GM10248 (cell line): ENCODE results near the gene VDAC1.
A peak's percentile ranks its signal among the peaks of the same experiment; 100 is the strongest.
"Not testable (repeated sequence)": the region's sequence is repeated elsewhere in the genome, so short reads cannot be mapped to it uniquely, and the experiment has no call there.

Experiments used
- CTCF ChIA-PET: fragments of 300-600 bp; sonication (Branson Sonifier 250); formaldehyde crosslinking; extraction: SDS; loops from one replicate; lab custom pipeline; 2021; ENCODE audit warnings: antibody characterized with exemption; lab: Yijun Ruan, JAX
- POLR2A ChIA-PET: fragments of 350-650 bp; sonication (Branson Sonifier 250); formaldehyde crosslinking; extraction: SDS; loops from one replicate; lab custom pipeline; 2020; ENCODE audit warnings: antibody characterized with exemption; lab: Yijun Ruan, JAX
- DNase-seq: peaks from one replicate; pipeline ENCODE4 v3.0.0; 2012; ENCODE audit errors: extremely low spot score
- CTCF ChIP-seq: IDR thresholded peaks from 2 replicates; pipeline ENCODE4 v1.5.1; 2012; ENCODE audit warnings: mild to moderate bottlenecking, low read depth; ENCODE audit errors: extremely low read depth, missing control alignments, control extremely low read depth

VDAC1 gene

GRCh38 chr5:133977161-133977787, 27.5 kb downstream of the VDAC1 start:
- peak; percentile 34 for DNase-seq
- ChIA-PET POLR2A (interaction anchor here (0.8 kb wide), 1 partner anchor 23 kb away, joined by 3 read pairs; no protein-coding TSS in a partner anchor), CTCF (interaction anchor here (0.8 to 4.0 kb wide), 11 partner anchors 7 to 222 kb away, joined by 3 to 32 read pairs (median 5); partner anchors contain the start of gene C5orf15)
- no peak for TF ChIP-seq CTCF

GRCh38 chr5:133975546-133975945, 29.2 kb downstream of the VDAC1 start:
- POLR2A ChIA-PET, DNase-seq: not testable (repeated sequence)
- CTCF ChIA-PET: interaction anchor here (1.1 to 1.5 kb wide), 3 partner anchors 30 to 125 kb away, joined by 3 read pairs; no protein-coding TSS in a partner anchor

GRCh38 chr5:133974142-133974541, 30.6 kb downstream of the VDAC1 start:
- ChIA-PET POLR2A (no interaction called here), CTCF (interaction anchor here (1.0 kb wide), 1 partner anchor 10 kb away, joined by 3 read pairs; no protein-coding TSS in a partner anchor)
- no peak for DNase-seq
- no peak for TF ChIP-seq CTCF

GRCh38 chr5:133970325-133970909, 34.4 kb downstream of the VDAC1 start:
- DNase-seq: no peak
- ChIA-PET CTCF (interaction anchor here (1.1 to 3.1 kb wide), 5 partner anchors 9 to 69 kb away, joined by 4 to 32 read pairs (median 5); no protein-coding TSS in a partner anchor), POLR2A (interaction anchor here (0.6 kb wide), 1 partner anchor 12 kb away, joined by 3 read pairs; no protein-coding TSS in a partner anchor)
- TF ChIP-seq CTCF: no peak

GRCh38 chr5:133969654-133970324, 35.0 kb downstream of the VDAC1 start:
- POLR2A ChIA-PET: interaction anchor here (0.6 kb wide), 2 partner anchors 12 to 1010 kb away, joined by 3 read pairs; no protein-coding TSS in a partner anchor
- peak; percentile 34 for DNase-seq
- no peak for TF ChIP-seq CTCF
- CTCF ChIA-PET: interaction anchor here (0.6 to 3.1 kb wide), 7 partner anchors 9 to 70 kb away, joined by 3 to 32 read pairs (median 5); no protein-coding TSS in a partner anchor

- TF ChIP-seq CTCF: no peak
- peak; percentile 92 for DNase-seq
- POLR2A ChIA-PET: no interaction called here
- CTCF ChIA-PET: interaction anchor here (3.1 kb wide), 1 partner anchor 11 kb away, joined by 32 read pairs; no protein-coding TSS in a partner anchor
Measured at GRCh38 chr5:133968204-133968980, 36.4 kb downstream of the VDAC1 start, which contains the start of gene C5orf15. C5orf15 (minus strand) TSS chr5:133968625; CDS start chr5:133968584, 41 bp downstream.
